OCI-LY3 (cell line): ENCODE results near the gene SVOPL.

ENCODE experiments used
- H2AFZ ChIP-seq: fragments of 200-600, 300-600 bp; shearing (Covaris generic); 2 replicates; pipeline ENCODE4 v1.6.0; 2014; ENCODE audit warnings: antibody characterized with exemption, low read depth, low read length
- H3K27ac ChIP-seq: fragments of 200-600, 300-600 bp; sonication (generic); 2 replicates; pipeline ENCODE4 v1.5.1; 2014; ENCODE audit warnings: mild to moderate bottlenecking, low read length, moderate library complexity, mixed read lengths
- H3K27me3 ChIP-seq: fragments of 200-600, 300-600 bp; sonication (generic); 2 replicates; pipeline ENCODE4 v1.6.1; 2014; ENCODE audit warnings: low read depth, low read length, mixed read lengths
- H3K36me3 ChIP-seq: fragments of 200-600, 300-600 bp; sonication (generic); replicated peaks from 2 replicates; pipeline ENCODE3; 2014; ENCODE audit warnings: low read depth, low read length, mixed read lengths
- H3K4me1 ChIP-seq: fragments of 300-600, 200-600 bp; sonication (generic); 2 replicates; pipeline ENCODE4 v1.6.1; 2014; ENCODE audit warnings: low read length, mixed read lengths
- H3K4me2 ChIP-seq: fragments of 200-600, 300-600 bp; sonication (generic); 2 replicates; pipeline ENCODE4 v1.6.1; 2014; ENCODE audit warnings: low read length, mixed read lengths
- H3K4me3 ChIP-seq: fragments of 300-600, 200-600 bp; sonication (generic); 2 replicates; pipeline ENCODE4 v1.5.1; 2014; ENCODE audit warnings: antibody characterized with exemption, mild to moderate bottlenecking, low read length, moderate library complexity
- H3K79me2 ChIP-seq: fragments of 300-600, 200-600 bp; shearing (Covaris generic); 2 replicates; pipeline ENCODE4 v1.6.1; 2014; ENCODE audit warnings: mild to moderate bottlenecking, low read length, mixed read lengths
- H3K9ac ChIP-seq: fragments of 300-600, 200-600 bp; shearing (Covaris generic); 2 replicates; pipeline ENCODE4 v1.6.0; 2014; ENCODE audit warnings: mild to moderate bottlenecking, low read length, moderate library complexity
- H3K9me3 ChIP-seq: fragments of 200-600, 300-600 bp; shearing (Covaris generic); 2 replicates; pipeline ENCODE4 v1.6.1; 2014; ENCODE audit warnings: low read length, mixed read lengths; ENCODE audit not compliant: insufficient read depth
- H4K20me1 ChIP-seq: fragments of 200-600, 300-600 bp; sonication (generic); 2 replicates; pipeline ENCODE4 v1.6.1; 2016; ENCODE audit warnings: low read length, mixed read lengths; ENCODE audit not compliant: insufficient read depth
- EZH2phosphoT487 ChIP-seq: fragments of 200-600 bp; shearing (Covaris generic); IDR thresholded peaks from 2 replicates; pipeline ENCODE4 v1.6.1; 2018; ENCODE audit warnings: antibody characterized with exemption, mixed run types, low read depth
- TF ChIP-seq, protein P1 (sequence below): fragments of 200-600, 300-600 bp; sonication (generic); IDR thresholded peaks from 2 replicates; pipeline ENCODE4 v1.5.1; 2014; ENCODE audit warnings: antibody characterized with exemption, low read length, low read depth

SVOPL gene

DNA sequence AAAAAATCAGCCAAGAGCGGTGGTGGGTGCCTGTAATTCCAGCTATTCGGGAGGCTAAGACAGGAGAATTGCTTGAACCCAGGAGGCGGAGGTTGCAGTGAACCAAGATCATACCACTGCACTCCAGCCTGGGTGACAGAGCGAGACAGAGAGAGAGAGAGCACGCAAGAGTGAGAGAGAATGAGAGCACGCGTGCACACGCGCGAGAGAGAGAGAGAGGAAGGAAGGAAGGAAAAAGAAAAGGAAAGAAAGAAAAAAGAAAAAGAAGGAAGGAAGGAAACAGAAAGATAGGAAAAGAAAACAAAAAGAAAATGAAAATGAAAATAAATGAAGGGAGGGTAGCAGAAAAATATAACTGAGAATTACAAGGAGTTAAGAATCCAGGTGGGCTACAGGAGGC, 82.7 kb downstream of the SVOPL start:
- TF ChIP-seq, protein P1, sequence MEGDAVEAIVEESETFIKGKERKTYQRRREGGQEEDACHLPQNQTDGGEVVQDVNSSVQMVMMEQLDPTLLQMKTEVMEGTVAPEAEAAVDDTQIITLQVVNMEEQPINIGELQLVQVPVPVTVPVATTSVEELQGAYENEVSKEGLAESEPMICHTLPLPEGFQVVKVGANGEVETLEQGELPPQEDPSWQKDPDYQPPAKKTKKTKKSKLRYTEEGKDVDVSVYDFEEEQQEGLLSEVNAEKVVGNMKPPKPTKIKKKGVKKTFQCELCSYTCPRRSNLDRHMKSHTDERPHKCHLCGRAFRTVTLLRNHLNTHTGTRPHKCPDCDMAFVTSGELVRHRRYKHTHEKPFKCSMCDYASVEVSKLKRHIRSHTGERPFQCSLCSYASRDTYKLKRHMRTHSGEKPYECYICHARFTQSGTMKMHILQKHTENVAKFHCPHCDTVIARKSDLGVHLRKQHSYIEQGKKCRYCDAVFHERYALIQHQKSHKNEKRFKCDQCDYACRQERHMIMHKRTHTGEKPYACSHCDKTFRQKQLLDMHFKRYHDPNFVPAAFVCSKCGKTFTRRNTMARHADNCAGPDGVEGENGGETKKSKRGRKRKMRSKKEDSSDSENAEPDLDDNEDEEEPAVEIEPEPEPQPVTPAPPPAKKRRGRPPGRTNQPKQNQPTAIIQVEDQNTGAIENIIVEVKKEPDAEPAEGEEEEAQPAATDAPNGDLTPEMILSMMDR = no peak
- no peak for TF ChIP-seq EZH2phosphoT487

DNA sequence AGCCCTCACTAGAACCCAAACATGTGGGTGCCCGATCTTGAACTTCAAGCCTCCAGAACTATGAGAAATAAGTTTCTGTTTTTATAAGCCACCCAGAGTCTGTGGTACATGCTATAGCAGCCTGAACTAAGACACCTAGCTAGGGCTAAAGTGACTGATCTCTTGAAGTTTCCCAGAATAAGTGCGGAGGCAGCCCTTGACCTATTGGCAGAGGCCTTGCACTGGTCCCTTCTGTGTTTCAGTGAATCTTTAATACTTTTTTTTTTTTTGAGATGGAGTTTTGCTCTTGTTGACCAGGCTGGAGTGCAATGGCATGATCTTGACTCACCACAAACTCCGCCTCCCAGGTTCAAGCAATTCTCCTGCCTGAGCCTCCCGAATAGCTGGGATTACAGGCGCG, 85.1 kb downstream of the SVOPL start:
- no peak overlapping the region for H3K4me3 ChIP-seq
- no peak overlapping the region for H3K27ac ChIP-seq
- TF ChIP-seq EZH2phosphoT487 = no peak
- TF ChIP-seq, protein P1 = no peak
- no peaks in the 10 kb centered on the region for H4K20me1 ChIP-seq
- H3K36me3 ChIP-seq = no peaks in the 10 kb centered on the region
- H3K27me3 ChIP-seq = no peaks in the 10 kb centered on the region
- H3K79me2 ChIP-seq = no peaks in the 10 kb centered on the region
- no peaks in the 10 kb centered on the region for H3K9me3 ChIP-seq
- H3K4me1 ChIP-seq = no peaks in the 10 kb centered on the region
- H3K9ac ChIP-seq = no peak overlapping the region
- no peak overlapping the region for H3K4me2 ChIP-seq
- H2AFZ ChIP-seq = no peak overlapping the region

More for the DNA sequence above, 82.7 kb downstream of the SVOPL start:
- H3K4me1 ChIP-seq = no peaks in the 10 kb centered on the region
- H3K9me3 ChIP-seq = no peaks in the 10 kb centered on the region
- no peaks in the 10 kb centered on the region for H3K27me3 ChIP-seq
- H3K36me3 ChIP-seq = no peaks in the 10 kb centered on the region
- no peak overlapping the region for H3K27ac ChIP-seq
- no peak overlapping the region for H2AFZ ChIP-seq
- no peaks in the 10 kb centered on the region for H3K79me2 ChIP-seq
- no peak overlapping the region for H3K4me2 ChIP-seq
- H4K20me1 ChIP-seq = no peaks in the 10 kb centered on the region
- H3K9ac ChIP-seq = no peak overlapping the region
- no peak overlapping the region for H3K4me3 ChIP-seq

DNA sequence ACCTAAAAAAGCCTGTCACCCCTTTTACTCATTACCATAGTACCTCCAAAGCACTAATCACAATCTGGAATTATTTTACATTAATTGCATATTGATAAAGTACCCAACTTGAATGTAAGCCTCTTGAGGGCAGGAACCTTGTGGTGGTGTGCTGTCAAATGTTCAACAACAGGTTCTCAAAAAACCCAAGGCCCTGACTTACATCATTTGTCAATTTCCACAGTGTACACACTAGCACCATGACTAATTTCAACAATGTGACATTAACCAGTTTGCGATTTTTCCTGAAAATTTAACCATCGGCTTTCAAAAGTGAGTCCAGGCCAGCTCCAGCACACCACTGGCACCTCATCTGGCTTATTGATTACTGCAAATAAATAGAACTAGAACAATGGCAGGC, 87.5 kb downstream of the SVOPL start:
- no peak for TF ChIP-seq EZH2phosphoT487
- TF ChIP-seq, protein P1 = no peak
- no peak overlapping the region for H3K9ac ChIP-seq
- H3K4me2 ChIP-seq = no peak overlapping the region
- H2AFZ ChIP-seq = no peak overlapping the region
- no peaks in the 10 kb centered on the region for H4K20me1 ChIP-seq
- no peaks in the 10 kb centered on the region for H3K9me3 ChIP-seq
- H3K4me1 ChIP-seq = peaks cover 2% of the 10 kb centered on the region
- no peak overlapping the region for H3K4me3 ChIP-seq
- no peaks in the 10 kb centered on the region for H3K36me3 ChIP-seq
- H3K27ac ChIP-seq = no peak overlapping the region
- H3K27me3 ChIP-seq = no peaks in the 10 kb centered on the region
- H3K79me2 ChIP-seq = no peaks in the 10 kb centered on the region

DNA sequence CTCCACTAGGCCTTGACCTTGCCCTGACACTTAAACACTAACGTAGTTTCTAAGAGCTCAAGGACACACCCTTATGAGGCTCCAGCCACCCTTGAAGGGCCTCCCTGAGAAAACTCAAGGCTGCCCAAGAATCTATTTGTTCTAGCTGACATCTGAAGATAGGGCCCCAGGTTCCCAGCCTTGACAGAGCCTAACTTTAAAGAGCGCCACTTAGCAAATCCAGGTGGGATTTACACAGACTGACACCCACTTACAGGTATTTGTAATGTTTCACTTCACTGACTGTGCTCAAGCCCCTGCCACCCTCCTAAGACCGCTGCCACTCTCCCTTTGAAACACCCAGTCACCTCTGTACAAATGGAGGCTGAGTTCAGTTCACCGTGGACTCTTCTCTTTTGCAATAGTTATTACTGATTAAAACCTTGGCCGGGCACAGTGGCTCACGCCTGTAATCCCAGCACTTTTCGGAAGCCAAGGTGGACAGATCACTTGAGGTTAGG, 90.4 kb downstream of the SVOPL start:
- Histone ChIP-seq H3K27ac (no peak overlapping the region), H2AFZ (no peak overlapping the region), H3K79me2 (no peaks in the 10 kb centered on the region), H3K9me3 (peaks cover 4% of the 10 kb centered on the region; the same call in 1 of the 2 replicates), H4K20me1 (no peaks in the 10 kb centered on the region), H3K4me2 (no peak overlapping the region), H3K9ac (no peak overlapping the region), H3K4me3 (no peak overlapping the region), H3K27me3 (no peaks in the 10 kb centered on the region), H3K4me1 (peaks cover 15% of the 10 kb centered on the region), H3K36me3 (peaks cover 2% of the 10 kb centered on the region)
- no peak for TF ChIP-seq EZH2phosphoT487
- TF ChIP-seq, protein P1 = no peak
